SU-DHL-6 (cell line): ENCODE data around the gene OR9Q1.

Experiments
- H2AFZ ChIP-seq: fragments of 200-600 bp; sonication (generic); 2 replicates; pipeline ENCODE4 v1.6.1; 2014; ENCODE audit warnings: low read depth, mild to moderate bottlenecking, moderate library complexity, mixed read lengths, antibody characterized with exemption, low read length; ENCODE audit not compliant: severe bottlenecking
- H3F3A ChIP-seq: fragments of 200-600 bp; shearing (Covaris generic); 2 replicates; pipeline ENCODE4 v1.6.0; 2016; ENCODE audit warnings: antibody characterized with exemption, mild to moderate bottlenecking; ENCODE audit not compliant: insufficient read depth
- H3K27ac ChIP-seq: fragments of 200-600 bp; sonication (generic); 2 replicates; pipeline ENCODE4 v1.5.1; 2016; ENCODE audit warnings: low read depth, mild to moderate bottlenecking, low read length, moderate library complexity, mixed read lengths
- H3K27me3 ChIP-seq: fragments of 200-600 bp; sonication (generic), shearing (Covaris generic); 2 replicates; pipeline ENCODE4 v1.6.0; 2014; ENCODE audit warnings: mild to moderate bottlenecking, low read length
- H3K36me3 ChIP-seq: fragments of 200-600 bp; sonication (generic); 2 replicates; pipeline ENCODE4 v1.6.1; 2014; ENCODE audit warnings: mild to moderate bottlenecking, low read length, mixed read lengths
- H3K4me2 ChIP-seq: fragments of 300-600, 200-600 bp; shearing (Covaris generic), sonication (generic); 2 replicates; pipeline ENCODE4 v1.6.0; 2014; ENCODE audit warnings: low read length, low read depth, mild to moderate bottlenecking; ENCODE audit not compliant: poor library complexity, severe bottlenecking
- H3K4me3 ChIP-seq: fragments of 200-600 bp; sonication (generic); 2 replicates; pipeline ENCODE4 v1.5.1; 2014; ENCODE audit warnings: antibody characterized with exemption, low read length, mild to moderate bottlenecking, mixed read lengths; ENCODE audit not compliant: insufficient read depth, poor library complexity, severe bottlenecking
- H3K79me2 ChIP-seq: fragments of 200-600 bp; sonication (generic); 2 replicates; pipeline ENCODE4 v1.6.1; 2014; ENCODE audit warnings: mild to moderate bottlenecking, low read length, moderate library complexity; ENCODE audit not compliant: insufficient read depth
- H3K9ac ChIP-seq: fragments of 200-600 bp; sonication (generic); 2 replicates; pipeline ENCODE4 v1.7.0; 2014; ENCODE audit warnings: mild to moderate bottlenecking, low read length
- H3K9me2 ChIP-seq: fragments of 200-600 bp; sonication (generic); replicated peaks from 2 replicates; pipeline ENCODE4 v1.6.1; 2014; ENCODE audit warnings: low read length; ENCODE audit not compliant: insufficient read depth
- H3K9me3 ChIP-seq: fragments of 200-600 bp; sonication (generic); 2 replicates; pipeline ENCODE4 v1.6.1; 2014; ENCODE audit warnings: low read length, mixed read lengths; ENCODE audit not compliant: insufficient read depth
- H4K20me1 ChIP-seq: fragments of 200-600 bp; sonication (generic); 2 replicates; pipeline ENCODE4 v1.6.1; 2014; ENCODE audit warnings: low read depth, mild to moderate bottlenecking, antibody characterized with exemption, low read length, moderate library complexity, mixed read lengths
- EZH2phosphoT487 ChIP-seq: fragments of 200-600 bp; sonication (generic), shearing (Covaris generic); conservative IDR thresholded peaks from 2 replicates; pipeline ENCODE4 v1.6.1; 2018; ENCODE audit warnings: mild to moderate bottlenecking, antibody characterized with exemption, low read length, moderate library complexity, mixed read lengths
- TF ChIP-seq, protein P1 (sequence below): fragments of 200-600 bp; sonication (generic); IDR thresholded peaks from one replicate; pipeline ENCODE4 v1.5.1; 2017; ENCODE audit warnings: antibody characterized with exemption, mild to moderate bottlenecking, low read length, moderate library complexity; ENCODE audit not compliant: insufficient read depth, poor library complexity, severe bottlenecking

Gene OR9Q1

DNA sequence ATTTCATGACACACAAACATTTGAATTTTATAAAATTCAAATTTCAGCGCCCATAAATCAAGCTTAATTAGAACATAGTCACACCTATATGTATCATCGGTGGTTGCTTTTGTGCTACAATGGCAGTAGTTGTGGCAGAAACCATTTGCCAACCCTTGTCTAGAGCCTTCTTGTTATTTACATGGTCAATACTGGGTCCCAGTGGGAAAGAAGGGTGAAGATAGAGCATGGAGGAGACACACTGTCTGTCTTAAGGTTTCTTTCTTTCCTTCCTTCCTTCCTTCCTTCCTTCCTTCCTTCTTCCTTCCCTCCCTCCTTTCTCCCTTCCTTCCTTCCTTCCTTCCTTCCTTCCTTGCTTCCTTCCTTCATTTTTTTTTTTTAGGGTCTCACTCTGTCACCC, 10.8 kb downstream of the OR9Q1 start:
- H2AFZ ChIP-seq = no peak overlapping the region
- no peak for TF ChIP-seq EZH2phosphoT487
- TF ChIP-seq, protein P1, sequence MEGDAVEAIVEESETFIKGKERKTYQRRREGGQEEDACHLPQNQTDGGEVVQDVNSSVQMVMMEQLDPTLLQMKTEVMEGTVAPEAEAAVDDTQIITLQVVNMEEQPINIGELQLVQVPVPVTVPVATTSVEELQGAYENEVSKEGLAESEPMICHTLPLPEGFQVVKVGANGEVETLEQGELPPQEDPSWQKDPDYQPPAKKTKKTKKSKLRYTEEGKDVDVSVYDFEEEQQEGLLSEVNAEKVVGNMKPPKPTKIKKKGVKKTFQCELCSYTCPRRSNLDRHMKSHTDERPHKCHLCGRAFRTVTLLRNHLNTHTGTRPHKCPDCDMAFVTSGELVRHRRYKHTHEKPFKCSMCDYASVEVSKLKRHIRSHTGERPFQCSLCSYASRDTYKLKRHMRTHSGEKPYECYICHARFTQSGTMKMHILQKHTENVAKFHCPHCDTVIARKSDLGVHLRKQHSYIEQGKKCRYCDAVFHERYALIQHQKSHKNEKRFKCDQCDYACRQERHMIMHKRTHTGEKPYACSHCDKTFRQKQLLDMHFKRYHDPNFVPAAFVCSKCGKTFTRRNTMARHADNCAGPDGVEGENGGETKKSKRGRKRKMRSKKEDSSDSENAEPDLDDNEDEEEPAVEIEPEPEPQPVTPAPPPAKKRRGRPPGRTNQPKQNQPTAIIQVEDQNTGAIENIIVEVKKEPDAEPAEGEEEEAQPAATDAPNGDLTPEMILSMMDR = no peak
- no peaks in the 10 kb centered on the region for H3F3A ChIP-seq
- H4K20me1 ChIP-seq = no peaks in the 10 kb centered on the region
- no peaks in the 10 kb centered on the region for H3K36me3 ChIP-seq
- no peak overlapping the region for H3K4me3 ChIP-seq
- H3K4me2 ChIP-seq = no peak overlapping the region
- no peaks in the 10 kb centered on the region for H3K9me3 ChIP-seq
- no peaks in the 10 kb centered on the region for H3K79me2 ChIP-seq
- H3K27ac ChIP-seq = no peak overlapping the region
- H3K9ac ChIP-seq = no peak overlapping the region
- H3K9me2 ChIP-seq = no peaks in the 10 kb centered on the region
- no peaks in the 10 kb centered on the region for H3K27me3 ChIP-seq

GRCh38 chr11:58039589-58039988, 15.9 kb downstream of the OR9Q1 start:
- H3K4me3 ChIP-seq = no peak overlapping the region
- H3K9me3 ChIP-seq = no peaks in the 10 kb centered on the region
- TF ChIP-seq, protein P1 = no peak
- TF ChIP-seq EZH2phosphoT487 = no peak
- H3K9me2 ChIP-seq = no peaks in the 10 kb centered on the region
- H2AFZ ChIP-seq = no peak overlapping the region
- no peak overlapping the region for H3K9ac ChIP-seq
- H3K4me2 ChIP-seq = no peak overlapping the region
- H4K20me1 ChIP-seq = no peaks in the 10 kb centered on the region
- no peaks in the 10 kb centered on the region for H3K79me2 ChIP-seq
- H3F3A ChIP-seq = no peaks in the 10 kb centered on the region
- no peak overlapping the region for H3K27ac ChIP-seq
- no peaks in the 10 kb centered on the region for H3K27me3 ChIP-seq
- H3K36me3 ChIP-seq = no peaks in the 10 kb centered on the region

- Histone ChIP-seq H3K79me2 (no peaks in the 10 kb centered on the region), H3K9me2 (no peaks in the 10 kb centered on the region)
Observed at GRCh38 chr11:58043379-58043778, 19.7 kb downstream of the OR9Q1 start.

More at GRCh38 chr11:58043379-58043778, 19.7 kb downstream of the OR9Q1 start:
- Histone ChIP-seq H3K4me2 (no peak overlapping the region), H3F3A (no peaks in the 10 kb centered on the region), H3K9me3 (no peaks in the 10 kb centered on the region), H4K20me1 (no peaks in the 10 kb centered on the region), H3K4me3 (no peak overlapping the region), H2AFZ (no peak overlapping the region), H3K27ac (no peak overlapping the region), H3K36me3 (no peaks in the 10 kb centered on the region), H3K9ac (no peak overlapping the region), H3K27me3 (no peaks in the 10 kb centered on the region)
- TF ChIP-seq EZH2phosphoT487 = no peak
- TF ChIP-seq, protein P1 = no peak
